K562 (cell line): ENCODE results near the gene NAPEPLD. TPM values are rescaled to one million over a fixed set of nuclear protein-coding genes. Genes with fewer than 3 reads are reported as not detected.
A peak's percentile ranks its signal among the peaks of the same experiment; 100 is the strongest.

Experiments used
- BCL6 ChIP-seq: fragments of 250-450 bp; sonication (Bioruptor Pico); IDR thresholded peaks from 2 replicates; pipeline ENCODE4 v1.4.0; 2020
- BHLHE40 ChIP-seq: IDR thresholded peaks from 2 replicates; pipeline ENCODE4 v1.6.1; 2011; ENCODE audit warnings: low read length, improper control_type of control experiment
- CBFA2T2 ChIP-seq: fragments of 450-650 bp; conservative IDR thresholded peaks from 2 replicates; pipeline ENCODE4 v1.6.1; 2017; ENCODE audit warnings: mild to moderate bottlenecking
- CBFB ChIP-seq: sonication (generic); formaldehyde crosslinking; IDR thresholded peaks from 2 replicates; pipeline ENCODE4 v1.4.0; 2020; ENCODE audit warnings: mild to moderate bottlenecking, missing genetic modification reagents
- DPF2 ChIP-seq: fragments of 450-650 bp; IDR thresholded peaks from 2 replicates; pipeline ENCODE4 v1.6.1; 2016
- ELF1 ChIP-seq: fragments of 200-800 bp; sonication (Bioruptor generic); IDR thresholded peaks from 2 replicates; pipeline ENCODE4 v1.6.1; 2016; ENCODE audit warnings: missing genetic modification characterization, missing compliant biosample characterization
- GATA2 ChIP-seq: sonication (generic); formaldehyde crosslinking; IDR thresholded peaks from 2 replicates; pipeline ENCODE4 v1.4.0; 2020; ENCODE audit warnings: mild to moderate bottlenecking, missing genetic modification reagents
- JUNB ChIP-seq: fragments of 450-650 bp; formaldehyde crosslinking; conservative IDR thresholded peaks from 2 replicates; pipeline ENCODE4 v1.4.0; 2020; ENCODE audit warnings: mild to moderate bottlenecking
- KDM4B ChIP-seq, 2 experiments: fragments of 450-650 bp in 1 of 2; sonication (generic) in 1 of 2; IDR thresholded peaks; 2 replicates each; pipeline ENCODE4 v1.6.1; 2016 to 2017; ENCODE audit warnings: borderline replicate concordance in 2 of 2, antibody characterized with exemption in 1 of 2, low read depth in 1 of 2, mild to moderate bottlenecking in 1 of 2
- KLF10 ChIP-seq: fragments of 250-450 bp; sonication (Bioruptor Pico); IDR thresholded peaks from 2 replicates; pipeline ENCODE4 v1.6.1; 2021; ENCODE audit warnings: matching md5 sums
- MAFF ChIP-seq: IDR thresholded peaks from 2 replicates; pipeline ENCODE4 v1.6.1; 2012; ENCODE audit warnings: low read length, improper control_type of control experiment
- POLR2H ChIP-seq: IDR thresholded peaks from 2 replicates; pipeline ENCODE4 v1.6.1; 2016; ENCODE audit warnings: missing genetic modification characterization, low read depth, mild to moderate bottlenecking, control low read depth, missing compliant biosample characterization, moderate library complexity
- SIX5 ChIP-seq, 2 experiments: IDR thresholded peaks; 2 replicates each; pipeline ENCODE4 v1.6.1; 2011; ENCODE audit warnings: low read length in 2 of 2, borderline replicate concordance in 1 of 2, low read depth in 1 of 2, mild to moderate bottlenecking in 1 of 2, moderate library complexity in 1 of 2; ENCODE audit not compliant: insufficient read depth in 1 of 2
- SMARCA5 ChIP-seq: fragments of 450-650 bp; IDR thresholded peaks from 2 replicates; pipeline ENCODE4 v1.6.1; 2016
- TBP ChIP-seq: optimal IDR thresholded peaks from 2 replicates; pipeline ENCODE3; 2011; ENCODE audit warnings: low read depth, low read length, improper control_type of control experiment
- ZC3H8 ChIP-seq: fragments of 450-650 bp; IDR thresholded peaks from 2 replicates; pipeline ENCODE4 v1.6.1; 2017
- ZFP36 ChIP-seq: fragments of 150-350 bp; IDR thresholded peaks from 2 replicates; pipeline ENCODE4 v1.6.1; 2018; ENCODE audit warnings: low read length, low read depth; ENCODE audit not compliant: partially characterized antibody
- ZNF140 ChIP-seq: fragments of 250-450 bp; sonication (Bioruptor Pico); IDR thresholded peaks from 2 replicates; pipeline ENCODE4 v1.8.0; 2021; ENCODE audit warnings: moderate library complexity, mild to moderate bottlenecking, inconsistent platforms
- ZNF146 ChIP-seq: IDR thresholded peaks from one replicate; pipeline ENCODE4 v1.6.1; 2018; ENCODE audit warnings: missing compliant biosample characterization; ENCODE audit not compliant: unreplicated experiment
- ZNF316 ChIP-seq: fragments of 450-650 bp; IDR thresholded peaks from 2 replicates; pipeline ENCODE4 v1.6.1; 2016
- polyA plus RNA-seq, 8 experiments: library from polyadenylated mRNA; depleted of rRNA in 4 of 8; stranded (reverse) in 5 of 8; unstranded in 3 of 8; fragments of >200 nt; fragmentation: Nextera tagmentation in 2 of 8; fragmentation: Illumina TruSeq in 1 of 8; extraction: Ambion mirVana in 2 of 8; extraction: Trizol in 1 of 8; gene quantifications; 2 replicates each; pipeline versions ENCODE4 v1.2.1 to v1.2.3, GENCODE V29; 2011 to 2014; ENCODE audit warnings: inconsistent platforms in 1 of 8, missing spikeins in 1 of 8
- total RNA-seq, 7 experiments: library from RNA; depleted of rRNA in 6 of 7; stranded (reverse); fragments of >200 nt in 6 of 7; fragmentation: Illumina TruSeq in 2 of 7; extraction: Trizol in 2 of 7; gene quantifications; 2 replicates each; pipeline versions ENCODE4 v1.2.1 to v1.2.3, GENCODE V29; 2011 to 2021; ENCODE audit warnings: low replicate concordance in 1 of 7
- TF ChIP-seq, protein P1 (sequence below): IDR thresholded peaks from 2 replicates; pipeline ENCODE4 v1.6.1; 2011; ENCODE audit warnings: borderline replicate concordance, low read depth, mild to moderate bottlenecking, moderate library complexity, low read length; ENCODE audit not compliant: insufficient read depth, poor library complexity, severe bottlenecking
- TF ChIP-seq, protein P2 (sequence below): sonication (generic); formaldehyde crosslinking; IDR thresholded peaks from 2 replicates; pipeline ENCODE4 v1.8.0; 2022; ENCODE audit warnings: mild to moderate bottlenecking, missing genetic modification reagents
- TF ChIP-seq, protein P3 (sequence below): fragments of 250-450 bp; sonication (Bioruptor Pico); IDR thresholded peaks from 2 replicates; pipeline ENCODE4 v1.5.0; 2021

NAPEPLD gene
- total and polyA plus RNA-seq, 9 of the 15 experiments (the other 6 are each of a cell fraction or from before 2014, with no cell fraction given): 3.2 to 11.0 (median 7.5) TPM

DNA sequence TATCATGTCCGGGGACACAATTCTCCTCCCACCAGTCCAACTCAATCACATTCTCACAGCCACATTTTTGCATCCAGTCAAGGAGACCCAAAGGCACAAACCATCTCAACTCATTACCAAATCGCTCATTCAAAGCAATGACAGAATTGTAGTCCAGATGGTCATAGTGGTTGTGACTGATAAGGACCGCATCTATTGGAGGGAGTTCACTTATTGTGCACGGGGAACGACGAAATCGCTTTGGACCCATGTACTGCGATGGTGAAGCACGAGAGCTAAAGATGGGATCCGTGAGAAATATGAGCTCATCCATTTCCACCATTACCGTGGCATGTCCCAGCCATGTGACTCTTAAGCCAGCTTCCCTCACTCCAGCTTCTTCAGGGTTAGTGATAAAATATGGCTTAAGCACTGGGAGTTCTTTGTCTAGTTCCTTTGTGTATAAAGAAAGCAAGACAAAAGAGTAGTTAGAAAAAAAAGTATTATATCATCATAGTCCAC, 29.1 kb downstream of the NAPEPLD start (continued):
- TF ChIP-seq ZNF146: no peak
- TF ChIP-seq, protein P1, sequence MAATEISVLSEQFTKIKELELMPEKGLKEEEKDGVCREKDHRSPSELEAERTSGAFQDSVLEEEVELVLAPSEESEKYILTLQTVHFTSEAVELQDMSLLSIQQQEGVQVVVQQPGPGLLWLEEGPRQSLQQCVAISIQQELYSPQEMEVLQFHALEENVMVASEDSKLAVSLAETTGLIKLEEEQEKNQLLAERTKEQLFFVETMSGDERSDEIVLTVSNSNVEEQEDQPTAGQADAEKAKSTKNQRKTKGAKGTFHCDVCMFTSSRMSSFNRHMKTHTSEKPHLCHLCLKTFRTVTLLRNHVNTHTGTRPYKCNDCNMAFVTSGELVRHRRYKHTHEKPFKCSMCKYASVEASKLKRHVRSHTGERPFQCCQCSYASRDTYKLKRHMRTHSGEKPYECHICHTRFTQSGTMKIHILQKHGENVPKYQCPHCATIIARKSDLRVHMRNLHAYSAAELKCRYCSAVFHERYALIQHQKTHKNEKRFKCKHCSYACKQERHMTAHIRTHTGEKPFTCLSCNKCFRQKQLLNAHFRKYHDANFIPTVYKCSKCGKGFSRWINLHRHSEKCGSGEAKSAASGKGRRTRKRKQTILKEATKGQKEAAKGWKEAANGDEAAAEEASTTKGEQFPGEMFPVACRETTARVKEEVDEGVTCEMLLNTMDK: no peak
- TF ChIP-seq, protein P2, sequence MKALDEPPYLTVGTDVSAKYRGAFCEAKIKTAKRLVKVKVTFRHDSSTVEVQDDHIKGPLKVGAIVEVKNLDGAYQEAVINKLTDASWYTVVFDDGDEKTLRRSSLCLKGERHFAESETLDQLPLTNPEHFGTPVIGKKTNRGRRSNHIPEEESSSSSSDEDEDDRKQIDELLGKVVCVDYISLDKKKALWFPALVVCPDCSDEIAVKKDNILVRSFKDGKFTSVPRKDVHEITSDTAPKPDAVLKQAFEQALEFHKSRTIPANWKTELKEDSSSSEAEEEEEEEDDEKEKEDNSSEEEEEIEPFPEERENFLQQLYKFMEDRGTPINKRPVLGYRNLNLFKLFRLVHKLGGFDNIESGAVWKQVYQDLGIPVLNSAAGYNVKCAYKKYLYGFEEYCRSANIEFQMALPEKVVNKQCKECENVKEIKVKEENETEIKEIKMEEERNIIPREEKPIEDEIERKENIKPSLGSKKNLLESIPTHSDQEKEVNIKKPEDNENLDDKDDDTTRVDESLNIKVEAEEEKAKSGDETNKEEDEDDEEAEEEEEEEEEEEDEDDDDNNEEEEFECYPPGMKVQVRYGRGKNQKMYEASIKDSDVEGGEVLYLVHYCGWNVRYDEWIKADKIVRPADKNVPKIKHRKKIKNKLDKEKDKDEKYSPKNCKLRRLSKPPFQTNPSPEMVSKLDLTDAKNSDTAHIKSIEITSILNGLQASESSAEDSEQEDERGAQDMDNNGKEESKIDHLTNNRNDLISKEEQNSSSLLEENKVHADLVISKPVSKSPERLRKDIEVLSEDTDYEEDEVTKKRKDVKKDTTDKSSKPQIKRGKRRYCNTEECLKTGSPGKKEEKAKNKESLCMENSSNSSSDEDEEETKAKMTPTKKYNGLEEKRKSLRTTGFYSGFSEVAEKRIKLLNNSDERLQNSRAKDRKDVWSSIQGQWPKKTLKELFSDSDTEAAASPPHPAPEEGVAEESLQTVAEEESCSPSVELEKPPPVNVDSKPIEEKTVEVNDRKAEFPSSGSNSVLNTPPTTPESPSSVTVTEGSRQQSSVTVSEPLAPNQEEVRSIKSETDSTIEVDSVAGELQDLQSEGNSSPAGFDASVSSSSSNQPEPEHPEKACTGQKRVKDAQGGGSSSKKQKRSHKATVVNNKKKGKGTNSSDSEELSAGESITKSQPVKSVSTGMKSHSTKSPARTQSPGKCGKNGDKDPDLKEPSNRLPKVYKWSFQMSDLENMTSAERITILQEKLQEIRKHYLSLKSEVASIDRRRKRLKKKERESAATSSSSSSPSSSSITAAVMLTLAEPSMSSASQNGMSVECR (CRISPR knock-in tag): peak; percentile 57; the same call in 1 of the 2 replicates
- no peak for TF ChIP-seq JUNB
- TF ChIP-seq, protein P3, sequence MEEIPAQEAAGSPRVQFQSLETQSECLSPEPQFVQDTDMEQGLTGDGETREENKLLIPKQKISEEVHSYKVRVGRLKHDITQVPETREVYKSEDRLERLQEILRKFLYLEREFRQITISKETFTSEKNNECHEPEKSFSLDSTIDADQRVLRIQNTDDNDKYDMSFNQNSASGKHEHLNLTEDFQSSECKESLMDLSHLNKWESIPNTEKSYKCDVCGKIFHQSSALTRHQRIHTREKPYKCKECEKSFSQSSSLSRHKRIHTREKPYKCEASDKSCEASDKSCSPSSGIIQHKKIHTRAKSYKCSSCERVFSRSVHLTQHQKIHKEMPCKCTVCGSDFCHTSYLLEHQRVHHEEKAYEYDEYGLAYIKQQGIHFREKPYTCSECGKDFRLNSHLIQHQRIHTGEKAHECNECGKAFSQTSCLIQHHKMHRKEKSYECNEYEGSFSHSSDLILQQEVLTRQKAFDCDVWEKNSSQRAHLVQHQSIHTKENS (CRISPR knock-in tag): no peak
- no peak for TF ChIP-seq ELF1 (tag)
- TF ChIP-seq ZNF316: no peak
- TF ChIP-seq ZNF140 (CRISPR knock-in tag): no peak
- TF ChIP-seq POLR2H: no peak
- TF ChIP-seq MAFF: no peak
- TF ChIP-seq KLF10 (CRISPR knock-in tag): no peak
- TF ChIP-seq KDM4B (IDR thresholded peaks at IDR 0.05; ENCODE audit: borderline replicate concordance in 2 of 2, low read depth in 1 of 2): no peak
- TF ChIP-seq ZC3H8: no peak
- peak; percentile 54 for TF ChIP-seq TBP
- TF ChIP-seq BHLHE40: peak; percentile 99
- TF ChIP-seq ZFP36: no peak
- no peak for TF ChIP-seq SIX5 (IDR thresholded peaks at IDR 0.05; ENCODE audit: borderline replicate concordance in 1 of 2, insufficient read depth in 1 of 2, low read depth in 1 of 2, low read length in 2 of 2)
- no peak for TF ChIP-seq BCL6 (CRISPR knock-in tag)
- TF ChIP-seq GATA2 (CRISPR knock-in tag): peak; percentile 96
- peak; percentile 99 for TF ChIP-seq DPF2
- TF ChIP-seq CBFA2T2: peak; percentile 98
- no peak for TF ChIP-seq SMARCA5
- TF ChIP-seq CBFB (CRISPR knock-in tag): no peak
